ENCODE measurements around the gene NELL2.

DNA sequence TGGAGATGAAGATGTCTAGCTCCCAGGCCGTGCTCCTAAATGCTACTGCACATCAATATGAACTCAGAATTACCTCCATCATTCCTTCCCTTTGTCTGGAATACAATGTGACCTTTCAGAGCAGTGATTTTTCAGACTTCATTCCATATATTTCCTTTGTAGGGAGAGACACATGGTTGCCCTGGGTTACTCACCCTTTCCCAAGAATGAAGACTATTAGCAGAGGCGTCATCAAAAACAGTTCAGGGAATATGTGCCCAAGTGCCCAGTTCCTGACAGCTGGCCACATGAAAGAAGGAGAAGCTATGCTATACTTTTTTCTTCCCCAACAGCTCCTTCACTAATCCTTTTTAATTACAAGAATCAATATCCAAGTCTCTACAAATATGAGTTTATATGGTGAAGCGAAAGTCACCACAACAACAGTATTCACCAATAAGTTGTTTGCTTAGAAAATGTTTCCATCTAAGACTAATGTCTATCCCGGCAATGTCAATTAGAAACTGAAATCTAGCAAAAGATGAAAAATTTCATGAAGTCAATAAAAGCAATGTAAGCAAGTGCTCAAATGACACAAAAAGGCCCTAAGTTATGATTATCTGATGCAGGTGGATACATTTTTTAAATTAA, 17.8 kb downstream of the NELL2 start:
- TF ChIP-seq, protein P1, sequence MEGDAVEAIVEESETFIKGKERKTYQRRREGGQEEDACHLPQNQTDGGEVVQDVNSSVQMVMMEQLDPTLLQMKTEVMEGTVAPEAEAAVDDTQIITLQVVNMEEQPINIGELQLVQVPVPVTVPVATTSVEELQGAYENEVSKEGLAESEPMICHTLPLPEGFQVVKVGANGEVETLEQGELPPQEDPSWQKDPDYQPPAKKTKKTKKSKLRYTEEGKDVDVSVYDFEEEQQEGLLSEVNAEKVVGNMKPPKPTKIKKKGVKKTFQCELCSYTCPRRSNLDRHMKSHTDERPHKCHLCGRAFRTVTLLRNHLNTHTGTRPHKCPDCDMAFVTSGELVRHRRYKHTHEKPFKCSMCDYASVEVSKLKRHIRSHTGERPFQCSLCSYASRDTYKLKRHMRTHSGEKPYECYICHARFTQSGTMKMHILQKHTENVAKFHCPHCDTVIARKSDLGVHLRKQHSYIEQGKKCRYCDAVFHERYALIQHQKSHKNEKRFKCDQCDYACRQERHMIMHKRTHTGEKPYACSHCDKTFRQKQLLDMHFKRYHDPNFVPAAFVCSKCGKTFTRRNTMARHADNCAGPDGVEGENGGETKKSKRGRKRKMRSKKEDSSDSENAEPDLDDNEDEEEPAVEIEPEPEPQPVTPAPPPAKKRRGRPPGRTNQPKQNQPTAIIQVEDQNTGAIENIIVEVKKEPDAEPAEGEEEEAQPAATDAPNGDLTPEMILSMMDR (IDR thresholded peaks at IDR 0.05): no peak
- no peak for TF ChIP-seq POLR2A (IDR thresholded peaks at IDR 0.05)
